Naive thymus-derived CD8-positive, alpha-beta T cell (primary cell): ENCODE measurements around the gene FAM3D. TPM values are rescaled to one million over a fixed set of nuclear protein-coding genes. Genes with fewer than 3 reads are reported as not detected.
A peak's percentile ranks its signal among the peaks of the same experiment; 100 is the strongest.
"Not testable (repeated sequence)": the region's sequence is repeated elsewhere in the genome, so short reads cannot be mapped to it uniquely, and the experiment has no call there.

Experiments
- ATAC-seq, 2 donors: fragments of 150-1000 bp; cut with Tn5 transposase in 1 of 2; sonication (Bioruptor Pico), chemical (Tn5 transposase) in 1 of 2; 1 replicate in 1 of 2; 2 replicates in 1 of 2; pipeline ENCODE4 v1.10.0; 2021; ENCODE audit warnings: mild to moderate bottlenecking in 2 of 2, moderate library complexity in 2 of 2
- POLR2A ChIA-PET: fragments of 350-600 bp; sonication (Branson Sonifier 250); formaldehyde crosslinking; loops from one replicate; lab custom pipeline; 2021; ENCODE audit warnings: antibody characterized with exemption; lab: Charles Lee
- DNase-seq, 10 donors: peaks; one replicate each; pipeline versions ENCODE4 v3.0.0 to v3.0.0-alpha.2; 2020 to 2022
- H3K27ac Mint-ChIP-seq, 10 donors: one replicate each; pipeline ENCODE4 v1.8.0; 2020 to 2022; ENCODE audit warnings: mild to moderate bottlenecking in 10 of 10, mixed read lengths in 10 of 10, moderate library complexity in 4 of 10, inconsistent platforms in 1 of 10
- H3K27me3 Mint-ChIP-seq, 5 donors: one replicate each; pipeline ENCODE4 v1.8.0; 2021 to 2022; ENCODE audit warnings: mixed read lengths in 5 of 5
- H3K36me3 Mint-ChIP-seq, 3 donors: one replicate each; pipeline ENCODE4 v1.8.0; 2020 to 2022; ENCODE audit warnings: mixed read lengths in 3 of 3, mild to moderate bottlenecking in 2 of 3, inconsistent platforms in 1 of 3
- H3K4me1 Mint-ChIP-seq, 4 donors: one replicate each; pipeline ENCODE4 v1.8.0; 2021 to 2022; ENCODE audit warnings: mixed read lengths in 4 of 4
- H3K4me3 Mint-ChIP-seq, 10 donors: one replicate each; pipeline ENCODE4 v1.8.0; 2020 to 2022; ENCODE audit warnings: mild to moderate bottlenecking in 10 of 10, mixed read lengths in 10 of 10, moderate library complexity in 6 of 10, inconsistent platforms in 1 of 10
- H3K9me3 Mint-ChIP-seq, 9 donors: one replicate each; pipeline ENCODE4 v1.8.0; 2020 to 2022; ENCODE audit warnings: mixed read lengths in 9 of 9, mild to moderate bottlenecking in 3 of 9, inconsistent platforms in 1 of 9, moderate library complexity in 1 of 9
- polyA plus RNA-seq, 3 donors: library from polyadenylated mRNA; unstranded; fragments of 300-500 nt; fragmentation: Illumina TruSeq; gene quantifications; one replicate each; pipeline ENCODE4 v1.2.3, GENCODE V29; 2021
- total RNA-seq, 8 experiments: library from RNA in 2 of 8; stranded (reverse) in 2 of 8; gene quantifications; one replicate each; pipeline ENCODE4 v1.2.3 and lab custom pipeline; 2021 to 2026

The FAM3D gene
- total and polyA plus RNA-seq, 5 experiments from 2014 or later: not detected

DNA sequence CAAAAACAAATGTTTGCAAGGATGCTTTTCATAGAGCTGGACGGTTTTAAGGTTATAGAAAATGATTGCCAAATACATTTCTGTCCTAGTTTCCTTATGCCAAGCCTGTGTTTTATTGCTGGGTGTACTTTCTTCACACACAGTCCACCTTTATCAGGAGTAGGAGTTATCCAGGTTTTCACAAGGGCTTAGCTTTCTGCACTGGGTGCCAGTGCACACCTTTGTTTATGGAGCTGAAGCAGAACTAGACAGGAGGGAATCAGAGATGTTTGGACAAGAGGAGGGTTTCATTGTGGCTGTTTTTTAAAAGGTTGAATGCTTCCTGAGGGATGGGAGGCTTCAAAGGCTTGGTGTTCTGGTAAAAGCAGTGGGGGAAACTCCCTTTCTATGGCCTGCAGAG, 29.5 kb upstream of the FAM3D start:
- no peak for ATAC-seq
- no peak for DNase-seq
- no peaks in the 10 kb centered on the region for H3K4me1 Mint-ChIP-seq
- peaks cover 0 to 15% (median 3%) of the 10 kb centered on the region in 9 donors for H3K9me3 Mint-ChIP-seq
- peaks cover 0 to 11% (median 0%) of the 10 kb centered on the region in 5 donors for H3K27me3 Mint-ChIP-seq
- no peak overlapping the region for H3K27ac Mint-ChIP-seq
- no peak overlapping the region for H3K4me3 Mint-ChIP-seq
- H3K36me3 Mint-ChIP-seq: peaks cover 0 to 4% (median 0%) of the 10 kb centered on the region in 3 donors
- POLR2A ChIA-PET: no interaction called here

DNA sequence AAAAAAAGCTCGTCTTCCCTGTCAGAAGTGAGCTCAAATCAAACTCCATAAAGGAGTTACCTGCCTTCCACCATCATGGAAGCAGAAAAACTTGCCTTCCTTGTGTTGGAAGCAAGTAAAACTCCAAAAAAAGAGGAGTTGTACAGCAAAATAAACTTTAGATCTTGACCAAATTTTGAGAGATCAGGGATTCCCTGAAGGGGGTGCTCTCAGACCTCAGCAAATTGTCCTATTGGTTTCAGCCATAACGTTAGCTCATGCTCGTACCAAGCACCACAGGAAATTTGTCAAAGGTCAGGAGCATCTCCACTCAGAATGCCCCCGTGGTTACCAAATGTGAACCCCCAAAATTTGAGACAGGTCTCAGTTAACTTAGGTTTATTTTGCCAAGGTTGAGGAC, 28.7 kb upstream of the FAM3D start:
- H3K9me3 Mint-ChIP-seq: peaks cover 0 to 17% (median 4%) of the 10 kb centered on the region in 9 donors
- H3K27me3 Mint-ChIP-seq, H3K4me3 Mint-ChIP-seq, H3K4me1 Mint-ChIP-seq, POLR2A ChIA-PET, ATAC-seq, H3K36me3 Mint-ChIP-seq, H3K27ac Mint-ChIP-seq, DNase-seq: not testable (repeated sequence)

DNA sequence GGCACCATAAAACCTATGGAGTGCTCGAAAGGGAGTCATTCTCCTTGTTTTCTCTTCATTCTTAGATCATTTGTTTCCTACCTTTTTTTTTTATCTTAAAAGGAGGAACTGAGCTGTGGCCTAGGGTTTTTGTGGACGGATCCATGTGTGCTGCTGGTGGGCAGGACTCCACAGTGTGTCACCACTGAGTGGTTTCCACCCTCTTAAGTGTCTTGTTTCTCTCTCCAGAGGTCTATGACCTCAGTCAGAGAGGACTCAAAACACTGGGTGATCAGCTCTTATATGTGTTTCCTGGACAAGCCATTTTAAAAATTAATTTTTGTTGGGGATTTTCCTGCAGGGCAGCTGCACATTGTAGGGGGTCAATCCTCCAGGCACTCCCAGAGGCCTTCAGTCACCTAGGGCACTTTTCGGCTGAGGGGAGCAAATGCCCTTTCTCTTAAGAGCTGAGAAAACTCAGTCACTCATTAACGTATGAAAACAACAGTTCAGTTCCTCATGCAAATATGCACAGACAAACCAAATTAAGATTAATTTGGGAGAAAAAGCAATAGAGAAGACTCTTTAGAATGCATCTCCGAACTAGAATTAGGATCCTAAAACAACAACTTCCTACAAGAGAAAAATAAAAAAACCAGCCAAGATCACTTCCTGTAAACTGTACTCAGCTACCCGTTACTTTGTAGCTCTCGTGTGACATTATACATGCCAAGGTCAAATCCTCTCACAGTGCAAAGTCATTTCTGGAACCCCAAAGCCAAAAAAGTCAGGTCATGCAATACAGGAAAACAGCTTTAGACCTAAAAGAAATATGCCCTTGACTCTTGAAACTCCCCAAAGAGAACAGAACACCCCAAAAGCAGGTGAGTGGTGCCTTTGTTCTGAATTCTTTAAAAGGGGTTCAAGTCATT, 27.6 kb upstream of the FAM3D start:
- Mint-ChIP-seq H3K27ac (no peak overlapping the region), H3K9me3 (peaks cover 0 to 21% (median 5%) of the 10 kb centered on the region in 9 donors), H3K36me3 (peaks cover 0 to 4% (median 0%) of the 10 kb centered on the region in 3 donors), H3K4me3 (no peak overlapping the region), H3K27me3 (peaks cover 2 to 14% (median 8%) of the 10 kb centered on the region in 5 donors), H3K4me1 (no peaks in the 10 kb centered on the region)
- POLR2A ChIA-PET: no interaction called here
- ATAC-seq (no peak), DNase-seq (no peak)

DNA sequence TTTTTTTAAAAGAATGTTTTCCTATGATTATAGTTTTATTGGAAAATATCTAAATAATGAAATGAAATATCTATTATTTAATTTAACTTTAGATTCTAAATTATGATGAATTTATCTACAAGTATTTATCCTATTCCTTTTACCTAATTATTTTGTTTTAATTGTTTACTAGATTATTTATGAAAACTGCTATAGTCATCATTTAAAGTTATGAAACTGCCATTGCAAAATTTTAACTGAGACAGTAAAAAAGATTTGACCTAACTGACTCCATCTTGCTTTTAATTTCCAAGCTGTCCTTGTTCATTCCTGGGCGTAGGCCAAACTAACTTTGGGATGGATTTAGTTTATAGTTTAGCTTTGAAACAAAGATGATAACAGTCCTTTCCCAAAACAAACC, 25.9 kb upstream of the FAM3D start:
- Mint-ChIP-seq H3K9me3 (peaks cover 0 to 21% (median 5%) of the 10 kb centered on the region in 9 donors), H3K4me1 (no peaks in the 10 kb centered on the region), H3K27ac (no peak overlapping the region), H3K27me3 (peaks cover 2 to 25% (median 17%) of the 10 kb centered on the region in 5 donors), H3K36me3 (peaks cover 0 to 4% (median 0%) of the 10 kb centered on the region in 3 donors), H3K4me3 (no peak overlapping the region)
- DNase-seq (no peak), ATAC-seq (no peak)
- POLR2A ChIA-PET: no interaction called here

DNA sequence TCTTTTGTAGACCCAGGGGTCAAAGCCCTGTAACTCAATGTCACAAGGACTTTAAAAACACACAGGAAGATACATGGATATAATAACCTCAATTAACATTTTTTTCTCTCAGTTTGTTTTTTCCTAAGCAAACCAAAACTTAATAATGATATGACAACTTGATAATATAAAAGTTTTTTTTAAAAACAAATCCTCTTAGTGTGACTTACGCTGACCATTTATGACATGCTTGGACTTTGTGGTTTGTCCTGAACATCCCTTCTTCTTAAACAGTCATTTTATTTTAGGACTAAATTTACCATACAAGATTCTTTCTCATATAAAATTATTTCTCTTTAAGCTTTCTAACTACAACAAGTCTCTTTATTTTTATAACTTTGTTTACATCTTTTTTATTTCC, 25.4 kb upstream of the FAM3D start:
- peaks cover 0 to 4% (median 0%) of the 10 kb centered on the region in 3 donors for H3K36me3 Mint-ChIP-seq
- peaks cover 2 to 25% (median 18%) of the 10 kb centered on the region in 5 donors for H3K27me3 Mint-ChIP-seq
- ATAC-seq (no peak), DNase-seq (no peak)
- POLR2A ChIA-PET: no interaction called here
- no peaks in the 10 kb centered on the region for H3K4me1 Mint-ChIP-seq
- H3K27ac Mint-ChIP-seq: no peak overlapping the region
- no peak overlapping the region for H3K4me3 Mint-ChIP-seq
- peaks cover 0 to 21% (median 5%) of the 10 kb centered on the region in 9 donors for H3K9me3 Mint-ChIP-seq

DNA sequence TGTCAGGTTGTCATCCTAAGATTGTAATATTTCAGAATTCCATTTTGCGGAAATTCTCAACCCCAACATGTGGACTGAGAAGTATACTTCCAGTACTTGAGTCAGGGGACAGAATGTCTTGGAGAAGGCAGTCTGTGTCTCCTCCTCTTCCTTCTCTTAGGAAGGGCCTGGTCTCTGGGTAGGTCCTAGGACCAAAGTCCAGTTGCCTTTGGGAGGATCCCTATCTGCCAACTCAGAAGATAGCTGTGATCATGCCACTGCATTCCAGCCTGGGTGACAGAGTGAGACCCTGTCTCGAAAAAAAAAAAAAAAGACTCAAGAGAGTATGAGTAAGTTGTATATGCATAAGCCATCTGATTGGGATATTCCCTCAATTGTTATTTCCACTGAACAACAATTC, 23.9 kb upstream of the FAM3D start:
- H3K9me3 Mint-ChIP-seq: peaks cover 0 to 21% (median 5%) of the 10 kb centered on the region in 9 donors
- peaks cover 0 to 4% (median 0%) of the 10 kb centered on the region in 3 donors for H3K36me3 Mint-ChIP-seq
- no peak for DNase-seq
- H3K4me1 Mint-ChIP-seq: no peaks in the 10 kb centered on the region
- POLR2A ChIA-PET: no interaction called here
- no peak for ATAC-seq
- H3K27ac Mint-ChIP-seq: no peak overlapping the region
- H3K27me3 Mint-ChIP-seq: peaks cover 2 to 31% (median 23%) of the 10 kb centered on the region in 5 donors
- no peak overlapping the region for H3K4me3 Mint-ChIP-seq

DNA sequence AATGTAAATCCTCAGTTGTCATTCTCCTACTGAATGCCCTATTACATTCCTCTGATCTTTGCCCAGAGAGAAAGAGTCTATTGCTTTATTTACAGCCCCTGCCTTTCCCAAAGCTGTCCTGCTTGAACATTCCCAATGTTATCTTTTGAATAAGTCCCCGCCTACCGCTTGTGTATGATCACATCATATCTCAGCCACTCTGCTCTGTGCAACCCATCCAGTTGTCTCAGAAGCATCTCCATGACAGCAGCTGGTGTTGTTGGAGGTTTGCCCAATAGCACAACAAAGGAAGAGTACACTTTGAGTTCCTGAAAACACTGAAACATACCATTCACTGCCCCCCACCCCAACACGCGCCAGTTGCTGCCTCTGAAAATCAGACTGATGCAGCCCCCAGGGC, 22.0 kb upstream of the FAM3D start:
- Mint-ChIP-seq H3K36me3 (peaks cover 0 to 4% (median 0%) of the 10 kb centered on the region in 3 donors), H3K9me3 (peaks cover 0 to 21% (median 5%) of the 10 kb centered on the region in 9 donors), H3K4me1 (no peaks in the 10 kb centered on the region), H3K27me3 (peaks cover 4 to 31% (median 25%) of the 10 kb centered on the region in 5 donors), H3K27ac (no peak overlapping the region), H3K4me3 (no peak overlapping the region)
- POLR2A ChIA-PET: no interaction called here
- no peak for DNase-seq
- ATAC-seq: no peak

DNA sequence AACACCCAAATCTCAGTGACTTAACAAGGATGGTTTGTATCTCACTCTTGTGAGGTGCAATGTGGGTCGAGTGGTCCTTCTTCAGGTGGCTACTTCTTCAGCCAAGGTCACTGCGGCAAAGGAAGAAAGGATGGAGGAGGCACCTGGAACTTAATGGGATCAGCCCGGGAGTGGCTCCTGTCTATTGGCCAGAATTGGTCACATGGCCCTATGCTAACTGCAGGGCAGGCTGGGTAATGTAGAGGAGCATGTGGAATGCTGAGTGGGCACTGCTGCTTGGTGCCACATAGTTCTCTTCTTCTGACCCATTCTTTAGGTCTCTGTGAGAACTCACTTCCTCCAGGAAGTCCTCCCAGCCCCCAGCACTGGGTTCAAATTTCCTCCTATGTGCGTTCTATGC, 20.3 kb upstream of the FAM3D start:
- no peak for ATAC-seq
- POLR2A ChIA-PET: no interaction called here
- Mint-ChIP-seq H3K4me1 (no peaks in the 10 kb centered on the region), H3K4me3 (no peak overlapping the region), H3K36me3 (peaks cover 0 to 3% (median 0%) of the 10 kb centered on the region in 3 donors), H3K9me3 (peaks cover 0 to 14% (median 4%) of the 10 kb centered on the region in 9 donors), H3K27me3 (peaks cover 7 to 39% (median 28%) of the 10 kb centered on the region in 5 donors), H3K27ac (peak overlapping the region in 1 of 10 donors; percentile 29)
- DNase-seq: no peak

DNA sequence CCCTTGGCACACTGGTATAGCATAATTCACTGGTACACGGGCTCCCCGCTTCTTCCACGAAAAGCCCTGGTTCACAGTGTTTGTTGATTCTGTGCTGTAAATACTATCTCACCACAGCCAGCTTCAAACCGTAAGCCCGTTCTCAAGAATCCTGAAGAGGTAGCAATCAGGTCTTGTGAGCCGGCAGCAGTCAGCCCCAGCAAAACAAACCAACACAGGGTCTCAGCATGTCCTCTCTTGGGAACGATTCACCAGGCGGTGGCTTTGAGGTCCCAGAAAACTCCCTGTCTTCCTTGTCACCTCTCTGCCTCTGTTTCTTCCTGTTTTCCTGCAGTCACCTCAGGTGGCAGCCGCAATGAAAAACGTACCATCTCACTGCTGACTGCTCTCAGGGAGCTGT, 19.1 kb upstream of the FAM3D start:
- no peak for ATAC-seq
- H3K9me3 Mint-ChIP-seq: peaks cover 0 to 5% (median 0%) of the 10 kb centered on the region in 9 donors
- no peak overlapping the region for H3K27ac Mint-ChIP-seq
- no peak for DNase-seq
- peaks cover 10 to 49% (median 34%) of the 10 kb centered on the region in 5 donors for H3K27me3 Mint-ChIP-seq
- H3K4me1 Mint-ChIP-seq: no peaks in the 10 kb centered on the region
- H3K4me3 Mint-ChIP-seq: no peak overlapping the region
- no peaks in the 10 kb centered on the region for H3K36me3 Mint-ChIP-seq
- POLR2A ChIA-PET: no interaction called here

DNA sequence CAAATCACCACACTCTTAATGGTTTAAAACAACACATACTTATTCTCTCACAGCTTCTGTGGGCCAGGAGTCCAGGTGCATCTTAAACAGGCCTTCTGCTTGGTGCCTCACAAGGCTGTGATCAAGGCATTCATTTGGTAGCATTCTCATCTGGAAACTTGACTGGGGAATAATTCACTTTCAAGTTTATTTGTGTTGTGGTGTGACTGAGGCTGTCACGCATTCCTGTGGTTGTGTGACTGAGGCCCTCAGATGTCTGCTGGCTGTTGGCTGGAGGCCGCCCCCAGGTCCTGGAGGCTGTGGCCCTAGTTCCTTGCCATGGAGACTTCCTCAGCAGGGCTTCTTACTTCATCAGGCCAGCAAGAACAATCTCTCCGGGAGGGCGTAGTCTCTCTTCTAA, 16.9 kb upstream of the FAM3D start:
- POLR2A ChIA-PET: no interaction called here
- no peaks in the 10 kb centered on the region for H3K36me3 Mint-ChIP-seq
- no peaks in the 10 kb centered on the region for H3K4me1 Mint-ChIP-seq
- H3K9me3 Mint-ChIP-seq: no peaks in the 10 kb centered on the region
- no peak for ATAC-seq
- peaks cover 11 to 54% (median 26%) of the 10 kb centered on the region in 5 donors for H3K27me3 Mint-ChIP-seq
- DNase-seq: no peak
- H3K4me3 Mint-ChIP-seq: no peak overlapping the region
- H3K27ac Mint-ChIP-seq: no peak overlapping the region

DNA sequence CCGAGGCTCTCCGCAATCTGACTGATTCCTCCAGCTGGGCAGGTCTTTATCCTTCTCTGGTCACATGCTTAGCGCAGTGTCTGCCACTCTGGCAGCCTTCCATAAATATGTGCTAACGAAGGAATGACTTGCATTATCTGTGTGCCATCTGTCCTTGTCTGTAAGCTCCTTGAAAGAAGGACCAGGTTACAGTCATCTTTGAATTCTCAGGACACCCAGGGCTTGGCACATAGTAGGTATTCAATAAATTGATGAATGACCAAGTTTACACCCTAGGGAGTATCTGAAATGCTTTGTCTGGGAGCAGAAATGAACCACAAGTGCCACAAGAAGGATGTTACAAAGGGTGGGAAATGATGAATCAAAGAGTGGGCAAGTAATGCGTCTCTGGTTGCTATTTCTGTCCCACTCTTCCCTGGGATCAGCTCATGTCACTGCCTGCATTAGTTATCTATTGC, 16.5 kb upstream of the FAM3D start:
- POLR2A ChIA-PET: no interaction called here
- no peaks in the 10 kb centered on the region for H3K4me1 Mint-ChIP-seq
- H3K27ac Mint-ChIP-seq: no peak overlapping the region
- H3K4me3 Mint-ChIP-seq: no peak overlapping the region
- H3K27me3 Mint-ChIP-seq: peaks cover 11 to 49% (median 24%) of the 10 kb centered on the region in 5 donors
- H3K36me3 Mint-ChIP-seq: no peaks in the 10 kb centered on the region
- no peak for ATAC-seq
- no peak for DNase-seq
- H3K9me3 Mint-ChIP-seq: no peaks in the 10 kb centered on the region

DNA sequence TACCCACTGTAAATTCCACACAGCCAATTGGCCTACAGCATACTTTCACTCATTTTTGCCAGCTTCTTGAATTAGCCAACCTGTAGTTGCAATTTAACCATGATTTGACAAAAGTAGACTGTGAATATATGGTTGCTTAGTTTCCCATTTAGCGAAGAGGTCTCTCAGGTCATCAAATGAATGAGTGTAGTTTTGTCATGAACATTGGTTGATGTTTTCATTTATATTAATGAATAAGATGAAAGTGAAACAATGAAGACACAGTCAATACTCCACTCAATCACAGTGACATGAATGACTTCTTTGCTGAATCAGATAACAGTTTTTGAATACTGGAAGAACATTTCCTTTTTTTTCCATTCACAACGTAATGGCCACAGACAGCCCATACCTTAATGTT, 15.3 kb upstream of the FAM3D start:
- POLR2A ChIA-PET: no interaction called here
- ATAC-seq: no peak
- Mint-ChIP-seq H3K27ac (no peak overlapping the region), H3K9me3 (peaks cover 0 to 8% (median 0%) of the 10 kb centered on the region in 9 donors), H3K4me1 (no peaks in the 10 kb centered on the region), H3K4me3 (no peak overlapping the region), H3K27me3 (peaks cover 10 to 50% (median 23%) of the 10 kb centered on the region in 5 donors), H3K36me3 (no peaks in the 10 kb centered on the region)
- DNase-seq: no peak

DNA sequence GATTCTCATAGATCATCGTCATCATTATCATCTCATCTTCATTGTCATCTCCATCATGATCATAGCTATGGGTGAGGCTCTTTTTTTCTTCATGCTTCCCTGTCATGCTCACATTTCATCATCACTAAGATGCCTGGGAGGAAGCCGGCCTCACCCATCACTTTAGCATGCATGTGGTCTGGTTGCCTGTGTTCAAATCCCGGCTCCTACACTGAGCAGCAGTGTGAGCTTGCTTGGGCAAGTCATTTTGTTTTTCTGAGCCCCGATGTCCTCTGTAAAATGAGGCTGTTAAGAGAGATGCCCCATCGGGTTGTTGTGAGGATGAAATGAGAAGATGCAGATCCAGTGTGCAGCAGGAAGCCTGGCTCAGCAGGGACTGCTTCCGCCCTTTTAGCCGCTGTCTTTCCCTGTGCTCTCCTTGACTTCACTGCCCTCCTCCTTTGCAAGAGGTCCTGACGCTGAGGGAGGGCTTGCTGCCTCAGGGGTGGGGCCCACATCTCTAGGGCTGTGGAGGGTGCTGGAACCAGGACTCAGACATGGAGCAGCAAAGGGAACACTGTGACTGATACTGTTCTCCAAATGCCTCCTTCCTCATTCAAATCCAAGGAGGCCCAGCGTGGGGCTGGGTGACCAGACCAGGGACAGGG, 14.4 kb upstream of the FAM3D start:
- H3K27ac Mint-ChIP-seq: no peak overlapping the region
- peaks cover 10 to 48% (median 18%) of the 10 kb centered on the region in 5 donors for H3K27me3 Mint-ChIP-seq
- POLR2A ChIA-PET: no interaction called here
- H3K4me1 Mint-ChIP-seq: no peaks in the 10 kb centered on the region
- ATAC-seq (no peak), DNase-seq (no peak)
- no peak overlapping the region for H3K4me3 Mint-ChIP-seq
- no peaks in the 10 kb centered on the region for H3K36me3 Mint-ChIP-seq
- H3K9me3 Mint-ChIP-seq: peaks cover 0 to 17% (median 0%) of the 10 kb centered on the region in 9 donors
